Raji (cell line): ENCODE results near the gene SLC12A8.

Experiments used
- POLR2A ChIP-seq: IDR thresholded peaks from 2 replicates; pipeline ENCODE4 v1.6.1; 2011; ENCODE audit warnings: low read depth, low read length, control low read depth; ENCODE audit not compliant: insufficient read depth

SLC12A8 gene

GRCh38 chr3:125179143-125179883 lies 33.2 kb downstream of the SLC12A8 start:
- no peak for TF ChIP-seq POLR2A

- no peak for TF ChIP-seq POLR2A
Observed at GRCh38 chr3:125177746-125178145, 34.8 kb downstream of the SLC12A8 start.

- TF ChIP-seq POLR2A: no peak
Observed at GRCh38 chr3:125175295-125176078, 37.1 kb downstream of the SLC12A8 start.

- TF ChIP-seq POLR2A: no peak
Observed at GRCh38 chr3:125172346-125172745, 40.2 kb downstream of the SLC12A8 start.

- no peak for TF ChIP-seq POLR2A
Observed at GRCh38 chr3:125168711-125169393, 43.7 kb downstream of the SLC12A8 start.

- TF ChIP-seq POLR2A: no peak
Observed at GRCh38 chr3:125166599-125167136, 45.9 kb downstream of the SLC12A8 start.

- TF ChIP-seq POLR2A: no peak
Observed at GRCh38 chr3:125165948-125166553, 46.5 kb downstream of the SLC12A8 start.

- no peak for TF ChIP-seq POLR2A
Observed at GRCh38 chr3:125165189-125165947, 47.2 kb downstream of the SLC12A8 start.

- TF ChIP-seq POLR2A: no peak
Observed at GRCh38 chr3:125163739-125164601, 48.6 kb downstream of the SLC12A8 start.

GRCh38 chr3:125161607-125162219 lies 50.8 kb downstream of the SLC12A8 start:
- no peak for TF ChIP-seq POLR2A

GRCh38 chr3:125160606-125161371 lies 51.8 kb downstream of the SLC12A8 start:
- no peak for TF ChIP-seq POLR2A

GRCh38 chr3:125157183-125157582 lies 55.4 kb downstream of the SLC12A8 start:
- TF ChIP-seq POLR2A: no peak
